Stimulated activated CD8-positive, alpha-beta memory T cell treated with anti-CD3 and anti-CD28 coated beads, Interleukin-12 subunit alpha, Interleukin-12 subunit beta, amount 100 ng/mL, for 4 hours (primary cell): ENCODE data around the gene CDK5.

Source experiments
- DNase-seq: peaks from one replicate; pipeline ENCODE4 v3.0.0-alpha.2; 2020; ENCODE audit warnings: low read depth

Gene CDK5

GRCh38 chr7:151057506-151057988 is at the start of gene CDK5:
TSS of gene CDK5 (minus strand) at chr7:151057897. CDS start at chr7:151057848, 49 bp downstream.
- DNase-seq = no peak

DNA sequence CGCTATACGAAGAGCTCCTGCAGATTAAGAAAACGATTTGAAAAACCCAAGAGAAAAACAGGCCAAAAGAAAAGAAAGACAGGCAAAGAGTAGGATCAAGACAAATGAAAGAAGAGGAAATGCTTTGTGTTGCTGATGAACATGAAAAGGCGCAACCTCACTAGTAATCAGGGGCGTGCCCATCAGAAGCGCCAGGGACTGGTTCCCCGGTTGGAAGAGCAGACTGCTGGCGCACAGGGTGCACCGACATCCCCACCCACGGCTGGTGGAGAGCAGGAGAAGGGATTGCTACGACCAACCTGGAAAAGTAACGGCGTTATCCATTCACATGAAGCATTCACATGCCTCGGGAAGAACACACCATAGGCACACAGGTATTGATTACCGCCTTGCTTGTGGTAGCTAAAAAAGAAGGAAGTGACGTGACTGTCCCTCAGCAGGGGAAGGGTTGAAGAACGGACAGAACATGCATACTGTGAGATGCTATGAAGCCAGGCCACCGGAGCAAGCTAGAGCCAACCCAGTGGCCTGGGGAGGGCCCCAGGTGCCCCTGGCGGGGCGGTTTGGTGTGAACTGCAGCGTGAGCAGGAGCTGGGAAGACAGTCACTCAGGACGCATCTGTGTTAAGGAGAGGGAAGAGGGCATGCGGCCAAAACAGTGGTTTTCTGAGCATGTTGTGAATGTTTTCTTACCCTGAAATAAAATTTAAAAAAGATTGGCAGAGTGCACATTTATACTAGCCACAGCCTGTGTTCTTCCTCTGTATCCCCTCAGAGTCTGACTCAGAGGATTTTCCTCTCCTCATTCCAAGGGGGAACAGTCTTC is 46.9 kb upstream of the CDK5 start:
- no peak for DNase-seq

DNA sequence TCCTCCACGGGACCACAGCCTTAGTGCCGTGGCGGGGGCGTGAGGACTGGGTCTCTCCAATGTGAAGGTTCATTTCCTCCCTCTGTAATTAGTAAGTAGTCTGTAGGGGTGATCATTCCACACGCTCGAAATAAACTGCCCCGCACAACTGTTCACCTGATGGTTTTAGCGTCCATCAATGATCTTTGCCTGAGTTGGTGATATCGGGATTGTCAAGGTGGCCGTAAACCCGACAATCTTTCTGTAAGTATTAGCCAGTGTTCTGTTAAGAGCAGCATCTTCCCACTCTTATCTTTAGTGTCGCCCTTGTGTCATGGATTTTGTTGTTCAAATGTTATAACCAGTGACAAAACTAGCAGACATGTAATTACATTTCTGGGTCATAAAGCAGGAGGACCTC is 46.3 kb upstream of the CDK5 start:
- no peak for DNase-seq

DNA sequence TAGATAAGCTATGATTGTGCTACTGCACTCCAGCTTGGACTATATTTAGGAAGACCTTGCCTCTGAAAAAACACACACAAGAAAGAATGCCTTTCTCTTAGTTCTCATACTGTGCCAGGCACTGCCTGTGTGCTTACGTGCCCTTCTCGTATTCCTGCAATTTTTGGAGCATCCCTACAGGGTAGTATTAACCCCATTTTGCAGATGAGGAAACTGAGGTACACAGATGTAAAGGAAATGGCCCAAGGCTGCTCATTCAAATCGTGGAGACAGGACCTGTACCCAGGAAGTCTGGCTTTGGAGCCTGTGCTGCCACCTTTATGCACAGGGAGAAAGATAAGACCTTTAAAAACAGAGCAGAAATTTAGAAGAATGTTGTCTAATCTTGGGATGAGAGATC is 45.3 kb upstream of the CDK5 start:
- DNase-seq = no peak

- DNase-seq = no peak
These were observed 44.1 kb upstream of the CDK5 start for GRCh38 chr7:151101621-151102396.

GRCh38 chr7:151100921-151101320 is 43.2 kb upstream of the CDK5 start:
- no peak for DNase-seq

DNA sequence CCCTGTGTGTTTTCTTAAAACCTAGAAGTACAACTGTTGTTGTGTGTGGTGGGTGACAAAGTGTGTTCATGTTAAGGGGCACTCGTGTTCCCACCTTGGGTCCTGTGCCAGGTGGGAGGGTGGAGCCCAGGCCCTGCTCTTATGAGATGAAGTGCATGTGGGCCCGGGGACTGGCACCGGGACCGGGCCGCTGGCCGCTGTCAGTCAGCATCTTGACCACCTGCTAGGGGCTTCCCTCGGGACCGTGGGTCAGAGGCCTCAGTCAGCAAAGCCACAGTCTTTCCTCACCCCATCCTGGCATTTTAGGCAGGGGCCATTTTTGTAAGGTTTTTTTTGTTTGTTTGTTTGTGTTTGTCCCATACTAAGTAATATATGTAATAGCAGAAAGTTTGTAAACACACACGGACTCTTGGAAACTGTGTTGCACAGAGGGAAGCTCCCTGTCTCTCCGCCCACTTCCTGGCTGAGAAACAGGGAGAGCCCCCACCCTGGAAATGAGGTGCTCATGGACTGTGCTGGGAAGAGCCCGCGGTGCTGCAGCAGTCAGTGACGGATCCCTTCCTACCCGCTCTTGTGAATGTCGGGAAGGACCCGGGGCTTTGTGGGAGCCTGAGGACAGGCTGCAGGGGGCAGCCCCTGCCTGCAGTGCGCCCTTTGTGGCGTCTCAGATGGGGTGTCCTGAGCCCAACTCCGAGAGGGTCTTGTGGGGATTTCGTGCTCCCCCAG is 42.0 kb upstream of the CDK5 start:
- DNase-seq = no peak

DNA sequence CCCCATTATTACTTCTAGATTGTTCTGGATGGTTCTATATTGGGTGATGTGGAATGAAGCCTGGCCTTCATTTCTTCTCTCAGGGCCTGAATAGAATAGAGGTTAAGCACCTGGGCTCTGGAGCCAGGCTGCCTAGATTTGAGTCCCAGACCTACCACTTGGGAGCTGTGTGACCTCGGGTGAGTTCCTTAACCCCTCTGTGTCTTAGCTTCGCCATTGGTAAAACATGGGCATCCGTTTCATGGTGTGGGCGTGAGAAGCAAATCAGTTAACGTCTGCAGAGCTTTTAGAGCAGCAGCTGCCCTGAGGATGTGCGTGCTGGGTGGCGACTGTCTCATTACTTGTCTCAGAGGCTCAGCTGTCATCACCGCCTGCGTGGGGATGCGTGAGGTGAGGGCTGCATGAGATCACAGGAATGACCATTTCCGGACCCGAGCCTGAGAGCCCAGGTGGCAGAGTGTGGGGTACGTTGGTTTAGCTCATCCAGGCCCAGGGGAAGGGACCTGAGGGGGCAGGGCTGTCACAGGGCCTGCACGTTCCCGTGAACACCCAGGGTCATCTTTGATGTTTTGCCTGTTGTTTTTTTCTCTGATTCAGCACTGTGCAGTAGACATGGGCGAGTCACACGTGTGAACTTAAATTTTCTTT is 38.3 kb upstream of the CDK5 start:
- DNase-seq = no peak

- no peak for DNase-seq
These were observed 37.6 kb upstream of the CDK5 start for GRCh38 chr7:151095123-151095797.

DNA sequence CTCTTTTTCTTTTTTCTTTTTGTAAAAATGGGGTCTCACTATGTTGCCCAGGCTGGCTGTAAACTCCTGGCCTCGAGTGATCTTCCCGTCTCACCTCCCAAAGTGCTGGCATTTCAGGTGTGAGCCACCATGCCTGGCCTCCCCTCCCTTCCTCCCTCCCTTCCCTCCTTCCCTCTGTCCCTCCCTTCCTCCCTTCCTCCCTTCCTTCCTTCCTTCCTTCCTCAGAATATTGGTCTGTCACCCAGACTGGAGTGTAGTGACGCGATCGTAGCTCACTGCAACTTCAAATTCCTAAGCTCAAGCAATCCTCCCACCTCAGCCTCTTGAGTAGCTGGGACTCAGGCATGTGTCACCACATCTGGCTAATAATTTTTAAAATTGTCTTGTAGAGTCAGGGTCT is 37.0 kb upstream of the CDK5 start:
- DNase-seq = no peak

DNA sequence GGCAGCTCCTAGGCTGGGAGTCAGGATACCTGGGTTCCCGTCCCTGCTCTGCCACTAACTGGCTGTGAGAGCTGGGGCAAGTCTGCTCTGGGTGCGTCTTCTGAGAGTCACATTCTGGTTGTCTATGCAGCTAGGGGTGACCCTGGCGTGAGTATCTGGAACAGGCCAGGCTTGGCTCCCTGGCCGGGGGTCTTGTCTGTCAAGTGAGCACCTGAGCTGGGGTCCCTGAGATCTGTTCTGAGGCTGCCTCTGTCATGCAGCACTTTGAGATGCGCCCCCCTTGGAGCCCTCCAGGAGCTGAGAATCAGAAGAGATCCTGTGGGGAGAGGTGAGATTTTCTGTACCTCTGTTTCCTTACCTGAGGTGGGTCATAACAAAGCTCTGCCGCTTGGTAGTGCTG is 36.1 kb upstream of the CDK5 start:
- no peak for DNase-seq

- no peak for DNase-seq
These were observed 34.3 kb upstream of the CDK5 start for GRCh38 chr7:151091988-151092387.

DNA sequence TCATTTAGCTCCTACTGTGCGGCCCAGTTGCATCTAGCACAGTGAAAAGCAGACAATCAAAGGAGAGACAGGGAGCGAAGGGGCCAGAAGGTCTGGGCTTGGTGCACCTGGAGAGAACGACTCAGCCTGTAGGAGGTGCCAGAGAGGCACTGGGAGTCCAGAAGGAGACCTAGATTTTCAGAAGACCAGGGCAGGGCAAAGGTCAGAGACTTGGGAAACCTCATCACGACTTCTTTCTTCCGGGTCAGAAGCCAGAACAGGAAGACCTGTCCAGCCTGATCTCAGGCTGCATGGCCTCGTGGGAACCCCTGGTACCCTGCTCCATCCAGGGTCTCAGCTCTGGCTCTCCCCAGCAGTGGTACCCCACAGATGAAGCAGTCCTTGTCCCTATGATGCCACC is 33.7 kb upstream of the CDK5 start:
- no peak for DNase-seq

- no peak for DNase-seq
These were observed 33.3 kb upstream of the CDK5 start for GRCh38 chr7:151091003-151091402.

- no peak for DNase-seq
These were observed 32.4 kb upstream of the CDK5 start for GRCh38 chr7:151089893-151090730.

DNA sequence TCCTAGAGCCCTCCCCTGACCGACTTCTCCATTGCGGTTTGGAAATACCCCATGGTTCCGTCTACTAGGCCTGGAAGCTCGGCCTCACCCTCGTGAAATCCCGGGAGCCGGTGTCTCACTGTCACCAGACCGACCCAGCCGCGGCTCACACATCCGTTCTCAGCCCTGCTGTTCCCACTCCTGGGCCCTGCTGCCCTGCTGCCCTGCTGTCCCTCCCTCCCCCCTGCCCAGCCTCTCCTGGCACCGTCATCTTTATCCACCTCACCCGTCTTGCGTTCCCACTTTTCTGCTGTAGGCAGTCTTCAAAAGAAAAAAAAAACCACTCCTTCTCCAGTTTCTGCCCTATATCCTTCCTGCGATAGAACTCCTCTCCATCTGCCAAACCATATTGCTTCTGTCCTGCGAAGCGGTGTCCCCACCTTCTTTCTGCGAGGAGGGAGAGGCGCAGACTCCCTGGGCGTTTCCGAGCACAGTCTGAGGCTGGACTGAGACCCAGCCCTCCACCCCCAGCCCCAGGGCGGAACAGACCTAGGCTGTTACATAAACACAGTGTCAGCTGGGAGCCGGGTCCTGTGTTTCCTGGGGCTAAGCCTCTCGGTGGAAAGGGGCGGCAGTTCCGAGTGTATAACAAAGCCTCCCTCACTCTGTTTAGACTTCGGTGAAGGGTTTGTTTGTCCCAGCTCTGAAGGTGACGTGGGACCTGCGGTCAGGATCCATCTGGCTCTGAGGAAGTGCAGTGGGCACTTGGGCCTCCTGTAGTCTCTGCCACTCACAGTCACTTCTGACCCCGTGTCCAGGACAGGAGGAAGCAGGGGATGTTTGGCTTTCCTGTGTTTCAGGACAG is 31.4 kb upstream of the CDK5 start:
- no peak for DNase-seq

DNA sequence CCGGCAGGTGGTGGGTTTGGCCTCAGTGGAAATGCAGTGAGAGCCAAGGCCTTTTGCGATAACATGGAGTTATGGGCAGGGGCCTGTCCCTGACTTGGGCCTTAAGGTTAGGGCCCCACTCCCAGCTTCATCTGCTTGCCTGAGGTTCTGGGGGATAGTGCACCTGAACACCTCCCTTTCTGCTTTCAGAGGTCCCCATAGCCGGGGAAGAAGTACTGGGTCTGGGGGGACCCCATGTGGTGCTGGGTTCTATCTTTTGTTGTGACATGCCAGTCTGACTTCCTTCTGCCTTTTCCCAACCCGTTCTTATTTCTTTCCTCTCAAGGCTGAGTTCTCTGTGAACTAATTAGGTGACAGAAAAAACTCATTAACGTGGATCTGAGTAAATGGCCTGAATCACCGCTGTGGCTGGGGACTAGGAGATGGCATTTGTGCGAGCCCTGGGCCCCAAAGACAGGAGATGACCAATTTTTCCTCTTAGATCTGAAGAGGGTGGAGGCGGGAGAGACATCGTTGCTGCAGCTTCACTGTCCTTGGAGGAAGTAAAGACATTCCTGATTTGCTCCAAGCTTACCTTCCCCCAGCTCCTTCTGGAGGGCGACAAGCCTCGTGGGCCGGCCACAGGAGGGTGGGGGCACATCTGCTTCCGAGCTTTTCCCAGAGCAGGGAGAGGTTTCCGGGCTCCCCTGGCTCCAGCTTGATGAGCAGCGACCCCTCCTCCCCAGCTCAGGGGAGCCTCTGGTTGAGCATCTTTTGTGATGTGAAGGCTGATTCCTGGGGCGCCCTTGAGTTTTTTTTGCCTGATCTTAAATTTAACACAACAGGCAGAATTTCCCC is 30.5 kb upstream of the CDK5 start:
- no peak for DNase-seq

DNA sequence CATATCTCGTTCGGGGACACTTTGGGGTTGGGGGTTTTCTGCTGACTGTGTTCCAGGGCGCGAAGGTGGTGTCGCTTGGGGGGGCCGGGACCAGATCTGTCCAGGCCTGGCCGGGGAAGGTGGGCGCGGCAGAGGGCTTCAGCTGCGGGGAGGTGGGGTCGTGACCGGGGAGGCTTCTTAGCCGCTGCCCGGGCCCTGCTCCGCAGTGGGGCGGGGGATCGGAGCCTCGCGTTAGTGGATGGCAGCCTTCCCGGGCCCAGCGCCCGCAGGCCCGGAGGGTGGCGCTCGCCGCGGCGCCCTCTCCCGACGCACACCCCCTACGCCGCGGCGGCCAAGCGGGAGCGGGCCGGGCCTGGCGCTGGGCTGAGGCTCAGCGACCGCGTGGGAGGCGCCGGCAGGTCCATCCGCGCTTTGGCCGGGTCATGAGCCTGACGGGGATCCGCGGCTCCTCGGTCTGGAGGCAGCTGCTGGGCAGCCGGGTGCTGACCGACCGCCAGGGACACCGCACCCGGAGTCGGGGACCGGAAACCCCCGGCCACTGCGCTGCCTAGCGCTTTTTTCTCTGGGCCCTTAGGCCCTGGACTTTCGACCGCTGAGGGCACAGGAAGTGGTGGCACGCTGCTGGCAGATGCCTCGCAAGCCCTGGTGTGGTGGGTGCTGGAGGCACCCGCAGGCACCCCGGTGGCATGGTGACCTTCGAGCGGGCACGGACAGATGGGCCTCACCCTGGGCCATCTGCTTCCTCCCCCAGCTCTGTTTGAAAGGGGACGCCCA is 29.7 kb upstream of the CDK5 start:
- DNase-seq = no peak
